Measurements from ENCODE around the gene EIF4G3. TPM values are rescaled to one million over a fixed set of nuclear protein-coding genes. Genes with fewer than 3 reads are reported as not detected.

EIF4G3 gene
- total and polyA plus RNA-seq, 9 of the 15 experiments (the other 6 are each of a cell fraction or from before 2014, with no cell fraction given): 6.7 to 40.5 (median 32.1) TPM

DNA sequence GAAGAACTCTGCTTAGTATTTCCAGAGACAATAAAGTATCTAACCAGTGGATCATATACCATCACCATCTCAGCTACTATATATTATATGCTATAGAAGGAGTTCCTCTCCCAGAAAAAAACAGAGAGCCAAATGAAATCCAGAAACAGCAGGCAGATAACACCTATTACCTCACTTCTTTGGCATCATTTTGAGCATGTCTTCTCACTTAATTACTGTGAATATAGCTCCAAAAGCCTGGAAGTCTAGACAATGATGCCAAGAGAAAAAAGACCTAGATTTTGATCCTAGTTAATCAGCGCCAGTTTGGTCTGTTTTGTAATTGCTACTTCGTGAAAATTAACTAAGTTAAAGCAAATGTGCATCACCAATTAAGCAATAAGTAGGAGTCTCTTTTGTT lies 131.3 kb downstream of the EIF4G3 start:
- Histone ChIP-seq H3K9me1 (ENCODE audit: control insufficient read depth, insufficient read depth, low read length) (no peaks in the 10 kb centered on the region), H3K9me3 (replicated peaks; ENCODE audit: control insufficient read depth, insufficient read depth, low read depth, low read length) (no peaks in the 10 kb centered on the region), H4K20me1 (replicated peaks; ENCODE audit: control insufficient read depth, insufficient read depth, low read length) (no peaks in the 10 kb centered on the region), H3K4me1 (replicated peaks in 1 of 2; ENCODE audit: control insufficient read depth in 2 of 2, insufficient read depth in 2 of 2, low read length in 2 of 2) (no peaks in the 10 kb centered on the region; a peak in 1 of 5 replicates), H3K27me3 (ENCODE audit: control insufficient read depth in 2 of 2, insufficient read depth in 2 of 2, low read length in 2 of 2) (no peaks in the 10 kb centered on the region), H3K4me3 (no peak overlapping the region), H3K36me3 (ENCODE audit: control insufficient read depth, insufficient read depth, low read length) (peaks cover 5% of the 10 kb centered on the region; the same call in 2 of the 3 replicates), H3K4me2 (ENCODE audit: insufficient read depth, low read length) (no peak overlapping the region), H3K27ac (ENCODE audit: extremely low read depth, low read depth, low read length) (no peak overlapping the region), H3K9ac (ENCODE audit: insufficient read depth in 1 of 2, low read depth in 2 of 2, low read length in 2 of 2) (no peak overlapping the region), H2AFZ (ENCODE audit: low read depth, low read length) (no peak overlapping the region), H3K79me2 (ENCODE audit: control insufficient read depth, insufficient read depth, low read length) (no peaks in the 10 kb centered on the region)
- 80% methylated on average over 2 of the region's 2 CpGs for WGBS (ENCODE audit: insufficient coverage, low coverage, missing lambda C conversion rate)
- BruUV-seq (replicated peaks): no TSS peak
- no peak for ATAC-seq
- DNase-seq (ENCODE audit: extremely low read depth in 1 of 4, low spot score in 3 of 4): no peak
- FAIRE-seq: no peak
- CTCF ChIA-PET (ENCODE audit: low intra/inter-chr PET ratio): no interaction called here
- in situ Hi-C loops (cut with MboI): no loop called here
- intact Hi-C loops (cut with micrococcal nuclease): no loop called here
- POLR2A ChIA-PET: interaction anchor here (0.6 to 3.2 kb wide), 3 partner anchors 12 to 93 kb away, joined by 3 to 22 read pairs (median 5); no protein-coding TSS in a partner anchor
- no peak for TF ChIP-seq CTCF (IDR thresholded peaks at IDR 0.05 in 2 of 3, conservative IDR thresholded peaks at IDR 0.05 in 1 of 3; ENCODE audit: insufficient read depth in 2 of 3, low read depth in 1 of 3, low read length in 3 of 3)
- no peak for TF ChIP-seq HES1 (IDR thresholded peaks at IDR 0.05; ENCODE audit: low read depth)
- TF ChIP-seq, protein P1, sequence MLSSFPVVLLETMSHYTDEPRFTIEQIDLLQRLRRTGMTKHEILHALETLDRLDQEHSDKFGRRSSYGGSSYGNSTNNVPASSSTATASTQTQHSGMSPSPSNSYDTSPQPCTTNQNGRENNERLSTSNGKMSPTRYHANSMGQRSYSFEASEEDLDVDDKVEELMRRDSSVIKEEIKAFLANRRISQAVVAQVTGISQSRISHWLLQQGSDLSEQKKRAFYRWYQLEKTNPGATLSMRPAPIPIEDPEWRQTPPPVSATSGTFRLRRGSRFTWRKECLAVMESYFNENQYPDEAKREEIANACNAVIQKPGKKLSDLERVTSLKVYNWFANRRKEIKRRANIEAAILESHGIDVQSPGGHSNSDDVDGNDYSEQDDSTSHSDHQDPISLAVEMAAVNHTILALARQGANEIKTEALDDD (IDR thresholded peaks at IDR 0.05): no peak
- TF ChIP-seq HBP1 (CRISPR knock-in tag; IDR thresholded peaks at IDR 0.05): no peak
- TF ChIP-seq, protein P2, sequence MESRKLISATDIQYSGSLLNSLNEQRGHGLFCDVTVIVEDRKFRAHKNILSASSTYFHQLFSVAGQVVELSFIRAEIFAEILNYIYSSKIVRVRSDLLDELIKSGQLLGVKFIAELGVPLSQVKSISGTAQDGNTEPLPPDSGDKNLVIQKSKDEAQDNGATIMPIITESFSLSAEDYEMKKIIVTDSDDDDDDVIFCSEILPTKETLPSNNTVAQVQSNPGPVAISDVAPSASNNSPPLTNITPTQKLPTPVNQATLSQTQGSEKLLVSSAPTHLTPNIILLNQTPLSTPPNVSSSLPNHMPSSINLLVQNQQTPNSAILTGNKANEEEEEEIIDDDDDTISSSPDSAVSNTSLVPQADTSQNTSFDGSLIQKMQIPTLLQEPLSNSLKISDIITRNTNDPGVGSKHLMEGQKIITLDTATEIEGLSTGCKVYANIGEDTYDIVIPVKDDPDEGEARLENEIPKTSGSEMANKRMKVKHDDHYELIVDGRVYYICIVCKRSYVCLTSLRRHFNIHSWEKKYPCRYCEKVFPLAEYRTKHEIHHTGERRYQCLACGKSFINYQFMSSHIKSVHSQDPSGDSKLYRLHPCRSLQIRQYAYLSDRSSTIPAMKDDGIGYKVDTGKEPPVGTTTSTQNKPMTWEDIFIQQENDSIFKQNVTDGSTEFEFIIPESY (CRISPR knock-in tag; IDR thresholded peaks at IDR 0.05): no peak
- TF ChIP-seq CBX5 (IDR thresholded peaks at IDR 0.05; ENCODE audit: borderline replicate concordance, low read depth): no peak
- no peak for TF ChIP-seq RERE (CRISPR knock-in tag; IDR thresholded peaks at IDR 0.05; ENCODE audit: borderline replicate concordance)
- no peak for TF ChIP-seq TEAD4 (IDR thresholded peaks at IDR 0.05; ENCODE audit: low read length)
- no peak for TF ChIP-seq TEAD4 (CRISPR knock-in tag; IDR thresholded peaks at IDR 0.05; ENCODE audit: borderline replicate concordance)

Data from K562 (cell line).